Osteocyte (in vitro differentiated cells): ENCODE results near the gene RSRC1. TPM values are rescaled to one million over a fixed set of nuclear protein-coding genes. Genes with fewer than 3 reads are reported as not detected.
"Not testable (repeated sequence)": the region's sequence is repeated elsewhere in the genome, so short reads cannot be mapped to it uniquely, and the experiment has no call there.

Experiments used
- DNase-seq: peaks from one replicate; pipeline ENCODE4 v3.0.0; 2021; ENCODE audit warnings: mixed read lengths; ENCODE audit not compliant: unreplicated experiment; ENCODE audit errors: extremely low spot score
- H3K27ac Mint-ChIP-seq: one replicate; pipeline ENCODE4 v1.8.0; 2021; ENCODE audit warnings: mild to moderate bottlenecking, mixed read lengths; ENCODE audit not compliant: unreplicated experiment
- H3K27me3 Mint-ChIP-seq: one replicate; pipeline ENCODE4 v1.8.0; 2021; ENCODE audit warnings: mixed read lengths; ENCODE audit not compliant: unreplicated experiment
- H3K36me3 Mint-ChIP-seq: one replicate; pipeline ENCODE4 v1.8.0; 2021; ENCODE audit warnings: mixed read lengths; ENCODE audit not compliant: unreplicated experiment
- H3K4me1 Mint-ChIP-seq: one replicate; pipeline ENCODE4 v1.8.0; 2021; ENCODE audit warnings: mixed read lengths; ENCODE audit not compliant: unreplicated experiment
- H3K4me3 Mint-ChIP-seq: one replicate; pipeline ENCODE4 v1.8.0; 2021; ENCODE audit warnings: mild to moderate bottlenecking, moderate library complexity, mixed read lengths; ENCODE audit not compliant: unreplicated experiment
- H3K9me3 Mint-ChIP-seq: one replicate; pipeline ENCODE4 v1.8.0; 2021; ENCODE audit warnings: mixed read lengths; ENCODE audit not compliant: unreplicated experiment
- CTCF ChIP-seq: fragments of 200-600 bp; sonication (generic); IDR thresholded peaks from 2 replicates; pipeline ENCODE4 v1.5.0; 2021; ENCODE audit warnings: antibody characterized with exemption, mild to moderate bottlenecking, moderate library complexity
- total RNA-seq: library from RNA; stranded (reverse); gene quantifications from 2 replicates; pipeline ENCODE4 v1.2.1, GENCODE V29; 2021

The RSRC1 gene
- total RNA-seq, 1 donor from 2014 or later = 26.3 TPM

GRCh38 chr3:158217992-158218391 is 108.1 kb downstream of the RSRC1 start:
- no peak overlapping the region for H3K27ac Mint-ChIP-seq
- H3K9me3 Mint-ChIP-seq = no peaks in the 10 kb centered on the region
- no peak overlapping the region for H3K4me3 Mint-ChIP-seq
- no peaks in the 10 kb centered on the region for H3K36me3 Mint-ChIP-seq
- no peaks in the 10 kb centered on the region for H3K27me3 Mint-ChIP-seq
- no peak for DNase-seq
- TF ChIP-seq CTCF = no peak
- H3K4me1 Mint-ChIP-seq = no peaks in the 10 kb centered on the region

- H3K27ac Mint-ChIP-seq = no peak overlapping the region
- no peak for TF ChIP-seq CTCF
- no peaks in the 10 kb centered on the region for H3K27me3 Mint-ChIP-seq
- no peaks in the 10 kb centered on the region for H3K36me3 Mint-ChIP-seq
- no peaks in the 10 kb centered on the region for H3K4me1 Mint-ChIP-seq
- H3K9me3 Mint-ChIP-seq = no peaks in the 10 kb centered on the region
- H3K4me3 Mint-ChIP-seq = no peak overlapping the region
- DNase-seq = no peak
Measured at GRCh38 chr3:158220575-158220974, 110.7 kb downstream of the RSRC1 start.

- Mint-ChIP-seq H3K36me3 (no peaks in the 10 kb centered on the region), H3K27me3 (no peaks in the 10 kb centered on the region), H3K27ac (no peak overlapping the region), H3K4me1 (no peaks in the 10 kb centered on the region), H3K9me3 (no peaks in the 10 kb centered on the region), H3K4me3 (no peak overlapping the region)
- no peak for DNase-seq
- no peak for TF ChIP-seq CTCF
Measured at GRCh38 chr3:158221426-158221825, 111.5 kb downstream of the RSRC1 start.

- H3K36me3 Mint-ChIP-seq = no peaks in the 10 kb centered on the region
- DNase-seq = no peak
- no peaks in the 10 kb centered on the region for H3K4me1 Mint-ChIP-seq
- H3K27ac Mint-ChIP-seq = no peak overlapping the region
- no peak overlapping the region for H3K4me3 Mint-ChIP-seq
- H3K9me3 Mint-ChIP-seq = no peaks in the 10 kb centered on the region
- no peaks in the 10 kb centered on the region for H3K27me3 Mint-ChIP-seq
- TF ChIP-seq CTCF = no peak
Measured at GRCh38 chr3:158226429-158226828, 116.5 kb downstream of the RSRC1 start.

GRCh38 chr3:158228942-158229341 is 119.1 kb downstream of the RSRC1 start:
- H3K27ac Mint-ChIP-seq, H3K9me3 Mint-ChIP-seq, H3K27me3 Mint-ChIP-seq, H3K36me3 Mint-ChIP-seq, H3K4me3 Mint-ChIP-seq, DNase-seq, H3K4me1 Mint-ChIP-seq: not testable (repeated sequence)

- no peak overlapping the region for H3K27ac Mint-ChIP-seq
- no peaks in the 10 kb centered on the region for H3K27me3 Mint-ChIP-seq
- DNase-seq = no peak
- no peaks in the 10 kb centered on the region for H3K4me1 Mint-ChIP-seq
- TF ChIP-seq CTCF = no peak
- no peaks in the 10 kb centered on the region for H3K9me3 Mint-ChIP-seq
- no peak overlapping the region for H3K4me3 Mint-ChIP-seq
- peaks cover 5% of the 10 kb centered on the region for H3K36me3 Mint-ChIP-seq
Measured at GRCh38 chr3:158233791-158234190, 123.9 kb downstream of the RSRC1 start.
